HG03196 (cell line): ENCODE measurements around the gene USB1.

Source experiments
- ATAC-seq: cut with Tn5 transposase; IDR thresholded peaks from one replicate; pipeline ENCODE4 v1.9.1; 2021; ENCODE audit not compliant: unreplicated experiment

Gene USB1

DNA sequence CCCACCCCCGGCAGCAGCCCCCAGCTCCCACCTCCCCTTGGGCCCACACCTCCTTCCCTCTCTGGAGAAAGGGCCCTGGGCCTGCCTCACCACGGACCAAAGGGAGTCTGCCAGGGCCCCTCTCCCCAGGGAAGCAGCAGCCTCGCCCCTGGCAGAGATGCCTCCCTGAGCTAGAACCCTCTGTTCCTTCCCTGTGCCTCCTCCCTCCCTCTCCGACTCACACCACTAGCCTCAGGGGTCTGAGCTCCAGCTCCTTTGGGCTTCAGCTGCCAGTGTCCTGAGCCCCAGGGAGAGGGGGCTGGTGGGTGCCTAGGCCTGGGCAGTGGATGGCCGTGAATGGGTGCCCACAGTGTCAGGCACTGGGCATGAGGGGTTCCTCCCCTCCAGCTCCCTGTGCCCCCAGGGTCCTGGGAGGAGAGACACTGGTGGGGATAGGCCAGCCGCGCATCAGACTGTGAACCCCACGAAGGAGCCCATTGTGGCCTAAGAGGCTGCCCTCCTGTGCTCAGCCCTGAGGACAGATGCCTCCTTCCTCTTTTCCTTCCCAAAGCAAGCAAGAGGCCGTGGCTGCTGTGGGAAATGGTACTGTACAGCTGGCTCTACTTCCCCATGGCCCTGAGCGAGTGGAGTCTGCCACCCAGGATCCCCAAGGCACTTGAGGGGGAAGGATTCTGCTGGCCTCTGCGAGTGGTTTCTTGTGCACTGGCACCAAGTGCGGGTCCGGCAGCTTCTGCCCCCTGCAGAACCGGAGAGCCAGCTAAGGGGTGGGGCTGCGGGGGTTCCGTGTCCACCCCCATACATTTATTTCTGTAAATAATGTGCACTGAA, 45.1 kb downstream of the USB1 start:
- ATAC-seq = no peak

- no peak for ATAC-seq
These were observed 45.7 kb downstream of the USB1 start for GRCh38 chr16:58046936-58047335.

DNA sequence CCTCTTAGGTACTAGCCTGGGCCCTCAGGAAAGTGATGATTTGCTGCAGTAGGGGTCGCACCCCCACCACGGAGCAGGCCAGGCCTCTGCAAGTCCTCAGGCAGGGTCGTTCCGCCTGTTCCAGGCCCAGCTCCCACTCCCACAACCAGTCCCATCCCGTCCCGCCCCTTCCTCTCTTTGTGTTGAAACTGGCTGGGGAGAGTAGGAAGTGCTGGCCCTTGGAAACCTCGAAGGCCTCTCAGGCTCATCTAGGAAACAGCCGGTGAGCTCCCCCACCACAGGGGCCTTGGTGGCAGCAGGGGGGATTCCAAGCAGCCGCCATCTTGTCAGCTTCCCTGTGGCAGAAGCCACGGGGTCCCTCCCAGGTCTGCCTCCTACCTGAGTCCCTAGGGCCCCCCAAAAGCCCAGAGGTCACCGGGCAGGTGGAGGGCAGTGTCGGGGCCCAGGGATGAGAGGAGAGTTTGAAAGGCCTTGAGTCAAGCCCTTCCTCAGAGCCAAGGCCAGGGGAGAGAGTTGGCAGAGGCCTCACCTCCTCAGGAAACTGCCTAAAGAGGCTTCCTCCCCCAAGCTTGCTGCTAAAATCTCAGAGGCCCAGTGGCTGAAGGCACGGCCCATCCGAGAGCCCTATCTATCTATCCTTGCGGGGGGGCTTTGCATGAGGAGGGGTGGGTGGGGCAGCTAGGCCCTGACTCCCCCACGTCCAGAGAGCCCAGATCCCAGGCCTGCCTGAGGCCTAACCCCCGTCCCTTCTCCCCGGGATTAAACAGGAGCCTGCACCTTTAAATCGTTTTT, 46.5 kb downstream of the USB1 start:
- no peak for ATAC-seq

DNA sequence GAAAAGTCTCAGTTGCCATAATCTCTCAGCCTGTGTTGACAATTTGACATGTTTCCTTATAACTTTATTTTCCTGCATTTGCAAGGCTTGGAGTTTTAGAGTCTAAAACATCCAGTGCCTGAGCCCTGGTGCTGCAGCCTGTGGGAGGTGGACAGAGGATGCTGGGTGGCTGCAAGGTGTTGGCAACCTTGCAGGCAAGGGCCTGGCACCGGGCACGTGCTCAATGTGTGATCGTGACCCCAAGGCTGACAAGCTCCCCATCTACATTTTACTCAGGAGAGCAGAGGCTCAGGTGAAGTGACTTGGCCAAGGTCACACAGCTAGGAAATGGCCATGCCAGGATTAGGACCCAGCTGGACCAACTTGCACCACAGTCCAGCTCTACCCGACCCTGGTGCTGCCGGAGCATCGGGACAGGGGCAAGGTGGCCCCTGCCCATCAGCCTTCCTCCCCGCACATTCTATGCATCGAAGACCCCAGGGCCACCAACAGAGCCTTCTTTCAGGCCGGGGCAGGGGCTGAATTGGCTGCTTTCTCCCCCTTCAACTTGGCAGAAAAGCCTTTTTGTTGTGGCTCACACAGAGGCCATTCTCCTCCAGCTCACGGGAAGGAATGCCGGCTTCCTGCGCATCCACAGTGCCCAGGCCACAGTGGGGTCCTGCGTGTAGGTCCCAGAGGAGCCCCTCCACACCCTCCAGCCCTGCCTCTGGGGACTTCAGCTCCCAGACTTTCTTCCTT, 47.5 kb downstream of the USB1 start:
- ATAC-seq = no peak

DNA sequence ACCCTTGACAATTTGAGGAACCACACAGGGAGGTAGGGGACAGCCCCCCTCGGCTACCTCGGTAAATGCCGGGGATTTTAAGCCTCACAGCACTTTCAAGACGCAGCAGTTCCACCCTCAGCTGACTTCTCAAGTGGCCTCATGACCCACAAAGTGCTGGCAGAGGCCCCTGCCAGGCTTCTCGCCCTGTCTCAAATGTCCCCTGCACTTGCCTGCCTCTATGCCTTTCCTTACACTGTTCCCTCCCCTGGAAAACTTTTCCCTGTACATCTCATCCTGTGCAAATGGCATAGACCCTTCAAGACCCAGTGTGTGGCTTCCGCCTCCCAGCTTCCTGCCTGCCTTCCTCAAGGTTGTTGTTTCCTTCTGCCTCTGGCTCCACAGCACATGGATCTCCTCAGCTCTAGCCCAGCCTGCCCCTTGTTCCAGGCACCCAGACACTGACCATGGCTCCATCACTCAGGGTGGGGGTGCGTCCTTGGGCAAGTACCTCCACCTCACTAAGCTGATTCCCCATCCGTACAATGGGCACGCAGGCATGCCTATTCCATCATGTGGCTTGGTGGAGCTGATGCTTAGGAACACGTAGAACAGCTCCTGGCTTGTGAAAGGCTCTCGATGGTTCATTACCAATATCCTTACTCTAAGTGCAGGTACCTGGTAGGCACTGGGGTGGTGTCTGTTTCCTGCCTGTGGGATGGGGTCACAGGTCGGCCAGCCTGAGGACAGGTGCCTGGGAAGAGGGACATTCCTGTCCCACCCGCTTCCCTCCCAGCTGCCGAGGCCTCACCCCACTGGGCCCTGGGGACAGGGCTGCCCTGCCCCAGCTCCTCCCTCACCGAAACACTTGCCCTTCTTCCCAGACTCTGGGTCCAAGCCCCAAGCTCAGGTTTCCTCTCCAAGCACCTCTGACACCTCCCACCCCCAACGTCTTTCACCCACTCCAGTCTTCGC, 48.3 kb downstream of the USB1 start:
- no peak for ATAC-seq

GRCh38 chr16:58051296-58051695, 50.1 kb downstream of the USB1 start:
- ATAC-seq = no peak

GRCh38 chr16:58051821-58052603, 50.8 kb downstream of the USB1 start:
- ATAC-seq = no peak

DNA sequence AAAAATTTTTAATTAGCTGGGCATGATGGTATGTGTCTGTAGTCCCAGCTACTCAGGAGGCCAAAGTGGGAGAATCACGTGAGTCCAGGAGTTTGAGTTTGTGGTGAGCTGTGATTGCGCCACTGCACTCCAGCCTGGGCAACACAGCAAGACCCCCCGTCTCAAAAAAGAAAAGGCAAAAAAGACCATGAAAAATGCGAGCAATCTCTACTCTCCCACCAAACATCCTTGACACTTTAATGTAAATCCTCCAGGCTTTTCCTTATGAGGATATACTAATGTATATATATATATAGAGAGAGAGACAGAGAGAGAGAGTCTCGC, 52.4 kb downstream of the USB1 start:
- ATAC-seq = no peak

DNA sequence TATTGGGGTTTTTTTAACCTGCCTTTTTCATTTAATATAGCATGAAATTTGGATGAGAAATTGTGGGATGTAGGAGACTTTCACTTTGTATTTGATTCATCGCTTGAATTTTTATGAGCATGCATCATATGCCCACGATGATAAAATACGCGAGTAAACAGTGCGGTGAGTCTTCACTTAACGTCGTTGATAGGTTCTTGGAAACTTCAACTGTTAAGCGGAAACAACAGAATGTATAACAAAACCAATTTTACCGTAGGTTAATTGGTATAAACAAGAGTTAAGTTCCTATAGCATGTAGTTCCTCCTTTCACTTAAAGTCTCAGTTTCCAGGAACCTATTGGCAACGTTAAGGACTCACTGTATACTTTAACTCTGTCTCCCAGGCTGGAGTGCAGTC, 53.1 kb downstream of the USB1 start:
- ATAC-seq = no peak

GRCh38 chr16:58056580-58056979, 55.4 kb downstream of the USB1 start:
- ATAC-seq = no peak

DNA sequence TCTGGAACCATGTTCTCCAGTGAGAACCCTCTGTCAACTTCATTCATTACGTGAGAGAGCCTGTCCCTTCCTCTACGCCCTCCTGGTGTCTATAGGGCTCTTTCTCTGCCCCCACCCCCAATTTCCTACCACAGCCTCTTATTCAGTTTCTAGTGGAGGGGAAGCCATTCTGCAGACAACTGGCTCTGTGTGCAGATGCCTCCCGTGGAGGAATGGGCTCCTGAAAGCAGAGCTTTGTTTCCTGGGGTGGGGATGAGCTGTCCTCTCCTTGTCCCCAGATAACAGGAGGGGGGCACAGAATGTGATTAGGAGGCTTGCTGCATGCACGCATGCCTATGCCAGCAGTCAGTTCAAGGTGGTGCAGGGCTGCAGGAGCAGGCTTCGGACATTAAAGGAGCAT, 55.9 kb downstream of the USB1 start:
- no peak for ATAC-seq

GRCh38 chr16:58057784-58058183, 56.6 kb downstream of the USB1 start:
- no peak for ATAC-seq

DNA sequence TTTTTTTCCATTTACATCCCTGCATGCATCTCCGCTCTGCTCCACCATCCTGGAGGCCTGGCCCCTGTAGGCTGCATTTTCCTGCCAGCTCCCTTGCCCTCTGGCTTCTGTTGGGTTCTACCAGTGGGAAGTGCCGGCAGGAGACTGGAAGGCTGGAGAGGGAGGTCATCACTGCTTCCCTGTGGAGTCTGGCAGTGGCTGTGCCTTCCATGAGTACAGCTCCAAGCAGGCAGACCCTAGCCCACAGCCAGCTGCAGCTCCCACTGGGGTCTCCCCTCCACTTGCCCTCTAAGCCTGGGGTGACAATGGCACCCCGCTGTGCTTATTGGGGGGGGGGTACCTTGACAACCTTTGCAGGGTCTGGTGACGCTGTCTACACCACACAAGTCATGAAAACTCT, 61.6 kb downstream of the USB1 start:
- ATAC-seq = no peak

GRCh38 chr16:58063377-58064076, 62.3 kb downstream of the USB1 start:
- ATAC-seq = no peak

DNA sequence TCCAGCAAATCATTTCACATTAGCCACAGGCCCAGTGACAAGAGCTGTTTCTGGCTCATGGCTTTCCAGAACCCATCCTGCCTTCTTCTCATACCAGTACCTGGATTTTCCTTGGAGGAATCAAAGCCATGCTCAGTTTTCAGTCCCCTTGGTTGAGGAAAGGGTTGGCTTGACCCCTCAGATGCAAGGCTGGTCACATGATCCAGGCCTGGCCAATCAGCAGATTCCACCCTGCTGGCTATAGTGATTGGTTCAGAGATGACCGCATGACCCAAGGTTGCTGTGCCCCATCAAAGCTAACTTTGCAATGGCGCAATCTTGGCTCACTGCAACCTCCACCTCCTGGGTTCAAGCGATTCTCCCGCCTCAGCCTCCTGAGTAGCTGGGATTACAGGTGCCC, 69.4 kb downstream of the USB1 start:
- no peak for ATAC-seq
